WTC11 (cell line): ENCODE measurements around the gene SHROOM2.

Source experiments
- MXD4 ChIP-seq: fragments of 250-450 bp; sonication (Bioruptor Pico); IDR thresholded peaks from 2 replicates; pipeline ENCODE4 v1.8.0; 2021; ENCODE audit warnings: mild to moderate bottlenecking, moderate library complexity, borderline replicate concordance
- OVOL2 ChIP-seq: fragments of 250-450 bp; sonication (Bioruptor Pico); IDR thresholded peaks from 2 replicates; pipeline ENCODE4 v1.9.0; 2021; ENCODE audit warnings: mild to moderate bottlenecking, borderline replicate concordance
- SP1 ChIP-seq: sonication (generic); formaldehyde crosslinking; conservative IDR thresholded peaks from 2 replicates; pipeline ENCODE4 v1.8.1; 2022; ENCODE audit warnings: missing genetic modification reagents
- TEAD4 ChIP-seq: sonication (generic); formaldehyde crosslinking; IDR thresholded peaks from 2 replicates; pipeline ENCODE4 v1.8.0; 2022; ENCODE audit warnings: mild to moderate bottlenecking, missing genetic modification reagents
- ZNF121 ChIP-seq: sonication (generic); formaldehyde crosslinking; IDR thresholded peaks from 2 replicates; pipeline ENCODE4 v1.8.0; 2023; ENCODE audit warnings: missing genetic modification reagents
- TF ChIP-seq, protein P1 (sequence below): fragments of 200-600 bp; IDR thresholded peaks from 2 replicates; pipeline ENCODE4 v1.8.0; 2022; ENCODE audit warnings: antibody characterized with exemption
- TF ChIP-seq, protein P2 (sequence below): sonication (generic); formaldehyde crosslinking; IDR thresholded peaks from 2 replicates; pipeline ENCODE4 v1.8.1; 2023; ENCODE audit warnings: mild to moderate bottlenecking, missing genetic modification reagents, moderate library complexity
- TF ChIP-seq, protein P3 (sequence below): sonication (generic); formaldehyde crosslinking; IDR thresholded peaks from 2 replicates; pipeline ENCODE4 v1.8.1; 2022; ENCODE audit warnings: mild to moderate bottlenecking, moderate library complexity, missing genetic modification reagents
- TF ChIP-seq, protein P4 (sequence below): sonication (generic); formaldehyde crosslinking; conservative IDR thresholded peaks from 2 replicates; pipeline ENCODE4 v1.8.1; 2022; ENCODE audit warnings: mild to moderate bottlenecking, missing genetic modification reagents

DNA sequence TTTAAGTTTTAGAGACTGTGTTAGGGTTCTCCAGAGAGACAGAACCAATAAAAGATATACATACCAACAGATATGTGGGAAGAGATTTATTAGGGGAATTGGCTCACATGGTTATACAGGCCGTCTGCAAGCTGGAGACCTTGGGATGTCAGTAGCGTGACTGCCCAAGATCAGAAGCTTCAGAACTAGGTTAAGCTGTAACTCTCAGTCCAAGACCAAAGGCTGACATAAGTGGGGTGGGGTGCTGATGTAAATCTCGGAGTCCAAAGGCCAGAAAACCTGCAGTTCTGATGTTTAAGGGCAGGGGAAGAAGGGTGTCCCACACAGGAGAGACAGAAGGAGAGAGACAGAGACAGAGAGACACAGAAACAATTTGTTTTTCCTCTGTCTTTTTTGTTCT lies 191.4 kb downstream of the SHROOM2 start:
- TF ChIP-seq, protein P1, sequence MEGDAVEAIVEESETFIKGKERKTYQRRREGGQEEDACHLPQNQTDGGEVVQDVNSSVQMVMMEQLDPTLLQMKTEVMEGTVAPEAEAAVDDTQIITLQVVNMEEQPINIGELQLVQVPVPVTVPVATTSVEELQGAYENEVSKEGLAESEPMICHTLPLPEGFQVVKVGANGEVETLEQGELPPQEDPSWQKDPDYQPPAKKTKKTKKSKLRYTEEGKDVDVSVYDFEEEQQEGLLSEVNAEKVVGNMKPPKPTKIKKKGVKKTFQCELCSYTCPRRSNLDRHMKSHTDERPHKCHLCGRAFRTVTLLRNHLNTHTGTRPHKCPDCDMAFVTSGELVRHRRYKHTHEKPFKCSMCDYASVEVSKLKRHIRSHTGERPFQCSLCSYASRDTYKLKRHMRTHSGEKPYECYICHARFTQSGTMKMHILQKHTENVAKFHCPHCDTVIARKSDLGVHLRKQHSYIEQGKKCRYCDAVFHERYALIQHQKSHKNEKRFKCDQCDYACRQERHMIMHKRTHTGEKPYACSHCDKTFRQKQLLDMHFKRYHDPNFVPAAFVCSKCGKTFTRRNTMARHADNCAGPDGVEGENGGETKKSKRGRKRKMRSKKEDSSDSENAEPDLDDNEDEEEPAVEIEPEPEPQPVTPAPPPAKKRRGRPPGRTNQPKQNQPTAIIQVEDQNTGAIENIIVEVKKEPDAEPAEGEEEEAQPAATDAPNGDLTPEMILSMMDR, result no peak
- TF ChIP-seq OVOL2 (CRISPR knock-in tag) (no peak), SP1 (CRISPR knock-in tag) (no peak), MXD4 (CRISPR knock-in tag) (no peak), ZNF121 (CRISPR knock-in tag) (no peak), TEAD4 (CRISPR knock-in tag) (no peak)
- TF ChIP-seq, protein P2, sequence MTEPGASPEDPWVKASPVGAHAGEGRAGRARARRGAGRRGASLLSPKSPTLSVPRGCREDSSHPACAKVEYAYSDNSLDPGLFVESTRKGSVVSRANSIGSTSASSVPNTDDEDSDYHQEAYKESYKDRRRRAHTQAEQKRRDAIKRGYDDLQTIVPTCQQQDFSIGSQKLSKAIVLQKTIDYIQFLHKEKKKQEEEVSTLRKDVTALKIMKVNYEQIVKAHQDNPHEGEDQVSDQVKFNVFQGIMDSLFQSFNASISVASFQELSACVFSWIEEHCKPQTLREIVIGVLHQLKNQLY (CRISPR knock-in tag), result no peak
- TF ChIP-seq, protein P3, sequence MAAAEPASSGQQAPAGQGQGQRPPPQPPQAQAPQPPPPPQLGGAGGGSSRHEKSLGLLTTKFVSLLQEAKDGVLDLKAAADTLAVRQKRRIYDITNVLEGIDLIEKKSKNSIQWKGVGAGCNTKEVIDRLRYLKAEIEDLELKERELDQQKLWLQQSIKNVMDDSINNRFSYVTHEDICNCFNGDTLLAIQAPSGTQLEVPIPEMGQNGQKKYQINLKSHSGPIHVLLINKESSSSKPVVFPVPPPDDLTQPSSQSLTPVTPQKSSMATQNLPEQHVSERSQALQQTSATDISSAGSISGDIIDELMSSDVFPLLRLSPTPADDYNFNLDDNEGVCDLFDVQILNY (CRISPR knock-in tag), result no peak
- TF ChIP-seq, protein P4, sequence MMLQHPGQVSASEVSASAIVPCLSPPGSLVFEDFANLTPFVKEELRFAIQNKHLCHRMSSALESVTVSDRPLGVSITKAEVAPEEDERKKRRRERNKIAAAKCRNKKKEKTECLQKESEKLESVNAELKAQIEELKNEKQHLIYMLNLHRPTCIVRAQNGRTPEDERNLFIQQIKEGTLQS (CRISPR knock-in tag), result no peak
